HG03469 (cell line): Measurements from ENCODE around the gene RPL19.

Experiments
- ATAC-seq: cut with Tn5 transposase; IDR thresholded peaks from one replicate; pipeline ENCODE4 v1.9.1; 2021; ENCODE audit warnings: mild to moderate bottlenecking, moderate library complexity, moderate number of reproducible peaks; ENCODE audit not compliant: unreplicated experiment

Gene RPL19

GRCh38 chr17:39222866-39223834 is 23.1 kb downstream of the RPL19 start:
- ATAC-seq, result no peak

GRCh38 chr17:39223907-39224777 is 24.1 kb downstream of the RPL19 start:
- ATAC-seq, result no peak

GRCh38 chr17:39224778-39225307 is 24.8 kb downstream of the RPL19 start:
- no peak for ATAC-seq

- no peak for ATAC-seq
Measured at GRCh38 chr17:39225308-39225958, 25.4 kb downstream of the RPL19 start, which contains the start of gene STAC2. Gene STAC2, minus strand, starts transcription at chr17:39225945. Its CDS starts 443 bp downstream, at chr17:39225502.

GRCh38 chr17:39225959-39226683 is 26.0 kb downstream of the RPL19 start:
- no peak for ATAC-seq

GRCh38 chr17:39227364-39227919 is 27.4 kb downstream of the RPL19 start:
- no peak for ATAC-seq

GRCh38 chr17:39229274-39229913 is 29.3 kb downstream of the RPL19 start:
- ATAC-seq, result no peak

GRCh38 chr17:39230361-39230760 is 30.3 kb downstream of the RPL19 start:
- no peak for ATAC-seq

GRCh38 chr17:39231091-39231561 is 31.0 kb downstream of the RPL19 start:
- no peak for ATAC-seq

GRCh38 chr17:39231591-39232551 is 31.8 kb downstream of the RPL19 start:
- no peak for ATAC-seq

- no peak for ATAC-seq
Measured at GRCh38 chr17:39235555-39236449, 35.7 kb downstream of the RPL19 start.

GRCh38 chr17:39236450-39236927 is 36.4 kb downstream of the RPL19 start:
- no peak for ATAC-seq

GRCh38 chr17:39236981-39237441 is 36.9 kb downstream of the RPL19 start:
- no peak for ATAC-seq

GRCh38 chr17:39237586-39237985 is 37.5 kb downstream of the RPL19 start:
- no peak for ATAC-seq

GRCh38 chr17:39238311-39238972 is 38.4 kb downstream of the RPL19 start:
- ATAC-seq, result no peak

- no peak for ATAC-seq
Measured at GRCh38 chr17:39239640-39240314, 39.7 kb downstream of the RPL19 start.
